Thoracic aorta (tissue), 2 donors: Measurements from ENCODE around the gene HDAC7. TPM values are rescaled to one million over a fixed set of nuclear protein-coding genes. Genes with fewer than 3 reads are reported as not detected.

ENCODE experiments used
- ATAC-seq: fragments of 150-250 bp; one replicate; pipeline ENCODE4 v1.8.0; 2017; ENCODE audit warnings: low read depth; ENCODE audit not compliant: insufficient number of reproducible peaks, low FRiP score
- DNase-seq: peaks from one replicate; pipeline ENCODE4 v3.0.0-alpha.2; 2020; ENCODE audit warnings: low spot score
- H3K27ac ChIP-seq, 2 donors: fragments of 200-600 bp; sonication (generic); 1 replicate in 1 of 2; 2 replicates in 1 of 2; pipeline ENCODE4 v1.5.1; 2016; ENCODE audit warnings: mild to moderate bottlenecking in 2 of 2, moderate library complexity in 2 of 2
- H3K27me3 ChIP-seq: fragments of 200-600 bp; sonication (generic); replicated peaks from 2 replicates; pipeline ENCODE4 v1.6.0; 2016; ENCODE audit warnings: mild to moderate bottlenecking; ENCODE audit not compliant: insufficient read depth
- H3K36me3 ChIP-seq: fragments of 200-600 bp; sonication (generic); one replicate; pipeline ENCODE4 v1.5.1; 2016
- H3K4me1 ChIP-seq, 2 donors: fragments of 200-600 bp; sonication (generic); 1 replicate in 1 of 2; 2 replicates in 1 of 2; pipeline versions ENCODE4 v1.5.1 to v1.6.0; 2016; ENCODE audit warnings: low read depth in 2 of 2, mild to moderate bottlenecking in 1 of 2; ENCODE audit not compliant: control insufficient read depth in 1 of 2
- H3K4me3 ChIP-seq: fragments of 200-600 bp; sonication (generic); 2 replicates; pipeline ENCODE4 v1.5.1; 2016; ENCODE audit warnings: mild to moderate bottlenecking
- H3K9me3 ChIP-seq: fragments of 200-600 bp; sonication (generic); 2 replicates; pipeline ENCODE4 v1.5.1; 2016
- total RNA-seq, 2 donors: library from RNA; depleted of rRNA; stranded (reverse); fragments of >200 nt; gene quantifications; one replicate each; pipeline versions ENCODE4 v1.1.0 to v1.2.3, GENCODE V29; 2016
- TF ChIP-seq, protein P1 (sequence below): fragments of 200-600 bp; sonication (generic); IDR thresholded peaks from one replicate; pipeline ENCODE4 v1.5.1; 2019; ENCODE audit warnings: antibody characterized with exemption

Gene HDAC7
- total RNA-seq, 2 donors from 2014 or later: 77.8 to 112 TPM

DNA sequence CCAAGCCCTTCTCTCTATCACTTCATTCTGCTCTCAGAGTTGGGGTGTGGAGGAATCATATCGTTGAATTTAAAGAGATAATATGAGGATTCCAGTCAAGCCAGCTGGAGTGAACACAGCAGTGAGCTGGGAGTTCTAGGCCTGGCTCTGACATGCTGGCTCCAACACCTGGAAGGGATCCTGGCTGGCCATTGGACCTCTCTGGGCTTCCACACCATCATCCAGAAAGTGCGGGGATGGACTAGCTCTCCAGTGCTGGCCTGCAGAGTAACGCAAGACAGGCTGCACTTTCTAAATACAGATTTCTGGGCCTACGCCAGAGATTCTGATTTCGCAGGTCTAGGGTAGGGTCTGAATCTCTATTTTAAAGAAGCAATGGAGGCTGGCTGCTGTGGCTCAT is 34.8 kb upstream of the HDAC7 start:
- DNase-seq (no peak), ATAC-seq (no peak)
- Histone ChIP-seq H3K27me3 (no peaks in the 10 kb centered on the region), H3K4me3 (no peak overlapping the region), H3K36me3 (no peaks in the 10 kb centered on the region), H3K27ac (no peak overlapping the region), H3K4me1 (peaks cover 0 to 11% of the 10 kb centered on the region in 2 donors), H3K9me3 (no peaks in the 10 kb centered on the region)
- TF ChIP-seq, protein P1, sequence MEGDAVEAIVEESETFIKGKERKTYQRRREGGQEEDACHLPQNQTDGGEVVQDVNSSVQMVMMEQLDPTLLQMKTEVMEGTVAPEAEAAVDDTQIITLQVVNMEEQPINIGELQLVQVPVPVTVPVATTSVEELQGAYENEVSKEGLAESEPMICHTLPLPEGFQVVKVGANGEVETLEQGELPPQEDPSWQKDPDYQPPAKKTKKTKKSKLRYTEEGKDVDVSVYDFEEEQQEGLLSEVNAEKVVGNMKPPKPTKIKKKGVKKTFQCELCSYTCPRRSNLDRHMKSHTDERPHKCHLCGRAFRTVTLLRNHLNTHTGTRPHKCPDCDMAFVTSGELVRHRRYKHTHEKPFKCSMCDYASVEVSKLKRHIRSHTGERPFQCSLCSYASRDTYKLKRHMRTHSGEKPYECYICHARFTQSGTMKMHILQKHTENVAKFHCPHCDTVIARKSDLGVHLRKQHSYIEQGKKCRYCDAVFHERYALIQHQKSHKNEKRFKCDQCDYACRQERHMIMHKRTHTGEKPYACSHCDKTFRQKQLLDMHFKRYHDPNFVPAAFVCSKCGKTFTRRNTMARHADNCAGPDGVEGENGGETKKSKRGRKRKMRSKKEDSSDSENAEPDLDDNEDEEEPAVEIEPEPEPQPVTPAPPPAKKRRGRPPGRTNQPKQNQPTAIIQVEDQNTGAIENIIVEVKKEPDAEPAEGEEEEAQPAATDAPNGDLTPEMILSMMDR: no peak

DNA sequence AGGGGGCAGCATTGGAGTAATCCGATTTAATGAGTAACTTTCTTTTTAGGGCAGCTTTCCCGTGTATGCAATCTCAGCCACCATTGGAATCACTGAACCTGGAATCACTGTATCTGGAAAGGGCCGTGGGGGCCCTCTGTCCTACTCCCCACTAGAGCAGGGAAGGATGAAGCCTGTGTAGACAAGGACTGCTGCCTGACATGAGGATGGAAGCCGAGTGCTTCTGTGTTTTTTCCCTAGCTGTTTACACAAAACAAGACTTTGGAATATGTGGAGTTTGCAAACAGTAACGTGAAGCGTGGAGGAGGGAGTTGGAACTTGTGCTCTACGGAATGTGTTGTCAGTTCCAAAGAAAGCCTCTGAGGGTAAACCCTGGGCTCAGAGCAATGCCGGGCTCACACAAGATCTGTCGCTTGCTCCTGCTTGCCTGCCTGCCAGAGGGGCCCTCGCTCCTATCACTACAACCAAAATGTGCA is 32.4 kb upstream of the HDAC7 start:
- no peak for ATAC-seq
- TF ChIP-seq, protein P1: no peak
- H3K27ac ChIP-seq: no peak overlapping the region

DNA sequence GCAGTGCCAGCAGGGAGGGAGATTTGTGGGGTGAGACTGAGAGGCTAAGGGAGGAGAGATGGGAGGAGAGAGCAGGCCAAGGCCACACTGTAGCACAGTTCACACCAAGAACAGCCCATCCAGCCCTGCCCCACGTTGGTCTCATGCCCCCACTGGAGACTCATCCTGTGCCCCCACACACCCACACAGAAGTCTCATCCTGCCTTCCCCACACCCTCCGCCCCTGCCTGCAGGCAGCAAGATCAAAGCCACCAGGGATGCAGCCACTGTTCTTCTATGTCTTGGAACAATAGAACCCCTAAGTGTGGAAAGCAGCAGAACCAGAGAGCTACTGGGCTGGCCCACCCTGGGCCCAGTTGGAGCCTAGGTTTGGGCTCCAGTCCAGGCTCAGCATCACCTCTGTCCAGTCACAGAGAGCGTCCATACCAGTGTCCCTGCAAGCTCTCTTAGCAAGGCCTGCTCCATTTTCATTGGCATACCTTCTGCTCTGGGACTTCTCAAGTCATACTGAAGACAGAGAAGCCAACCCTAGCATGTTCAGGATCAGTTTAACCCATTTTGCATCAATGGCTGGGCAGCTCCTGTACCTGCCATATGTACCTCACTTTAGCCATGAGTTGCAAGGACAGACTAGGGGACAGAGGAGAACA is 31.7 kb upstream of the HDAC7 start:
- Histone ChIP-seq H3K27ac (no peak overlapping the region), H3K9me3 (no peaks in the 10 kb centered on the region), H3K27me3 (no peaks in the 10 kb centered on the region), H3K4me1 (peaks cover 0 to 11% of the 10 kb centered on the region in 2 donors), H3K4me3 (no peak overlapping the region), H3K36me3 (no peaks in the 10 kb centered on the region)
- DNase-seq: no peak
- TF ChIP-seq, protein P1: no peak
- ATAC-seq: no peak

More for the DNA sequence above, 32.4 kb upstream of the HDAC7 start:
- H3K4me3 ChIP-seq: no peak overlapping the region
- H3K9me3 ChIP-seq: no peaks in the 10 kb centered on the region
- no peaks in the 10 kb centered on the region for H3K36me3 ChIP-seq
- no peak for DNase-seq
- no peaks in the 10 kb centered on the region for H3K27me3 ChIP-seq
- H3K4me1 ChIP-seq: peaks cover 0 to 11% of the 10 kb centered on the region in 2 donors

DNA sequence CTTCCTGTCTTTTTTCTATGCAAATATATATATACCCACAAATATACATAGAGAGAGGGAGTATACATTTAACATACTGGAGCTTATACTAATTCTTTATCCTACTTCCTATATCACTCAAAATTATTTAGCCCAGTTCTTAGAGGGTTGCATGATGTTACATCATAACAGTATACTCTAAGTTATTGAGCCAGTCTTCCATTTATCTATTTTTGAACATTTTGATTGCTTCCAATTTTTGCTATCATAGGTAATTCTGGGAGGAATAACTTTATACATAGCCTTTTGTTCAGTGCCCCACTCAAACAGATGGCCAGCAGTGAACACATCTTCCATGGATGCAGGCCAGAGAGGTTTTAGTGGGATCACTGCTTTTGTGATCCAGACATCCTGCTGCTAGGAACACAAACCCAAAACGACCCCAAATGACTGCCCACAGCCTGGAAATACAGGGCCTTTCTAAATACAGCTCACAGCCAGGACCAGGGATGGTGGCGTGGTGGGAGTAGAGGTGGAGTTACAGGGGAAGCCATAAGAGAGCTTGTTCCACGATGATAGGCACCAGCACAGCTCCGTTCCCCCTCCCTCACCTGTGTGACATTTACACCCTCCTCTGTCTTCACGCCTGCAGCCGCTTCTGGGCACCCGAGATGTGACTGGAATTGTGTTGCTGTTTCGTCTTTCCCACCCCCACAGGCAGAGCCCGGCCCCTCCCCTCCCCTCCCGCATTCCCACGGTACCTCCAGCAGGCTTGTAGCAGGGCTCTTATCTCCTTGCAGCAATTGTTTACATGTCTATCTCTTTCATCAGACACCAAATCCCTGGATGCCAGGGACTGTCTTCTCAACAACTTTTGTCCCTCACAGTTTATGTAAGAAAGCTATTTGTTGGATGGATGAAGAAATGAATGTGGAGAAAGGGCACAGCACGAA is 30.7 kb upstream of the HDAC7 start:
- TF ChIP-seq, protein P1: no peak
- Histone ChIP-seq H3K36me3 (no peaks in the 10 kb centered on the region), H3K27me3 (no peaks in the 10 kb centered on the region), H3K9me3 (no peaks in the 10 kb centered on the region), H3K27ac (no peak overlapping the region), H3K4me3 (no peak overlapping the region), H3K4me1 (peaks cover 0 to 11% of the 10 kb centered on the region in 2 donors)
- DNase-seq (no peak), ATAC-seq (no peak)

DNA sequence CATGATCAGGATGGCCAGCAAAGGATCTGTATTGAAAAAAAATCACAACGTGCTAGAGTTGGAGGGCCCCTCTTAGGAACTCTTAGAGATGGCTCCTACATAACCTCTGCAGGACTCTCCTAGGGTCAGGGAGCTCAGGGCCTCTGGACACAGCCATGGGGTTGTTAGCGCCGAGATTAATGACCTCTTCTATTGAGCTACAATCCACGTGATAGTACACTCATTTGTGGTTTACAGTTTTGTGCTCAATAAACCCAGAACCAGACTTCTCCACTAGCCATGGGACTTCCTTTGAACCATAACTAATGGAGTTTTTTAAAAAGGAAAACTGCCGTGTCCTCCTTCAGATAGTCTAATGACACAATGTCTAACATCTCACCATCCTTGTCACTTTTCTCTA is 29.6 kb upstream of the HDAC7 start:
- ATAC-seq (no peak), DNase-seq (no peak)
- no peaks in the 10 kb centered on the region for H3K9me3 ChIP-seq
- no peaks in the 10 kb centered on the region for H3K36me3 ChIP-seq
- no peaks in the 10 kb centered on the region for H3K27me3 ChIP-seq
- no peak overlapping the region for H3K4me3 ChIP-seq
- peaks cover 0 to 11% of the 10 kb centered on the region in 2 donors for H3K4me1 ChIP-seq
- TF ChIP-seq, protein P1: no peak
- no peak overlapping the region for H3K27ac ChIP-seq
